ENCODE measurements around the gene PTPN5. TPM values are rescaled to one million over a fixed set of nuclear protein-coding genes. Genes with fewer than 3 reads are reported as not detected.

The PTPN5 gene
- total RNA-seq, 1 donor = not detected

DNA sequence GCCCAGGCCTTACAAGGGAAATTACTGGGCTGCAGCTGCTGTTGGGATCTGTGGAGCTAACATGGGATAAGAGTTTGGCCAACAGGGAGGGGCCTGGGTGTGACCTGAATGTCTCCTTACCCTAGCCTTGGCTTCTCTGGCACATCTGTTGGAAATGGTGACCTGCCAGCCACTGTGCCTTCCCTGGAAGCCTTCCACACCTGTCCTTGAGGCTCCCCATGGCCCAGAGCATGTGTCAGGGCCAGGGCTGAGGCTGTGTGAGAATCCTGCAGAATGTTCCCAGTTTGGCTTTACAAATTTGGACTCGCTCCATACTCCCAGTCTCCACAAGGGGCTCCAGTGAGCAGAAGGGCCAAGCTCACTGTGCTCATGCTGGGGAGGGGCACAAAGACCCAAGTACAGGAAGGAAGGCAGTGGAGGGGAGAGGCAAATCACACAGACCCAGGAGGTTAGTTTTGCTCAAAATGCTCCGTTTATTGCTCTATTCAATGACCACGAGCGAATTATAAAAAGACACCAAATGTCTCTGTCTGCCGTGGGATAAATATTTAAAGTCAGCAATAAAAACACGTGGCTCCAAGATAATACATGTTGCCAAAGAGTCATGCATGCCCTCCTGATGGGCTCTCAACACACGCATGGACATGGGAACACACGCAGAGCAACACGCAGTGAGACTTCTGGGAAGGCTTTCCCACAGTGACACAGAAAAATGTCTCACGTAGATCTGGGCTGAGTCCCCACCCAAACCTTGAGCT lies 63.9 kb downstream of the PTPN5 start:
- Histone ChIP-seq H3K27ac (ENCODE audit: low read depth, low read length) (no peak overlapping the region), H2AFZ (ENCODE audit: low read length) (no peak overlapping the region), H4K20me1 (ENCODE audit: insufficient read depth, low read length) (no peaks in the 10 kb centered on the region), H3K36me3 (ENCODE audit: insufficient read depth, low read length) (no peaks in the 10 kb centered on the region), H3K4me2 (ENCODE audit: insufficient read depth, low read length) (no peak overlapping the region), H3K27me3 (ENCODE audit: insufficient read depth, low read length) (no peaks in the 10 kb centered on the region), H3K79me2 (ENCODE audit: insufficient read depth, low read length) (no peaks in the 10 kb centered on the region), H3K9me3 (ENCODE audit: low read depth, low read length) (no peaks in the 10 kb centered on the region), H3K4me1 (ENCODE audit: insufficient read depth, low read length) (no peaks in the 10 kb centered on the region), H3K4me3 (ENCODE audit: insufficient read depth, low read length) (no peak overlapping the region)
- TF ChIP-seq CTCF (IDR thresholded peaks at IDR 0.05; ENCODE audit: extremely low read depth, low read depth, low read length) = peak; percentile 58
- peak; percentile 91 for DNase-seq (ENCODE audit: insufficient read length, low spot score, missing footprints)

DNA sequence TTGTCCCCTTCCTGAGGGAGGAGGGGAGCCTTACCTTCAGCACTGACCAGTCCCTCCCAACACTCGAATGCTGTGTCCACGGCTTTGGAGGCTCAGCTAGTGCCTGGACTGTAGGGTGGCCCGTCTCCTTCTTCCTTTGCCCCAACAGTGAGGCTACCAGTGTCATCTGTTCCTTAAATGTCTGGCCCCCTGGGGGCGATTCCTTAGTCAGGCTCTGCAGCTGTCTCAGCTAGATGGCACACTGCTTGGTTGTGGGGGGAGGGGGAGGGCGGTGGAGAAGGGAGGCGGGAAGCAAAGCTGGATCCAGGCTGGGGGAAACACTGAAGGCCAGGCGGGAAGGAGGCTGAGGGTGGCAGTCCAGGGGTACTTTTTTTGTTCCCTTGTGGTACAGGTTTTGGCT lies 65.6 kb downstream of the PTPN5 start, which contains the start of gene IGSF22:
TSS of gene IGSF22 (minus strand) at position 149 of the 400 bp plus-strand sequence. CDS start 1,952 bp downstream, outside the sequence.
- no peak within 1 kb of the TSS for H3K27ac ChIP-seq (ENCODE audit: low read depth, low read length)
- no peaks in the 10 kb centered on the region for H3K36me3 ChIP-seq (ENCODE audit: insufficient read depth, low read length)
- H3K4me2 ChIP-seq (ENCODE audit: insufficient read depth, low read length) = no peak within 1 kb of the TSS
- DNase-seq (ENCODE audit: insufficient read length, low spot score, missing footprints) = no peak
- H3K27me3 ChIP-seq (ENCODE audit: insufficient read depth, low read length) = no peaks in the 10 kb centered on the region
- no peaks in the 10 kb centered on the region for H3K79me2 ChIP-seq (ENCODE audit: insufficient read depth, low read length)
- peaks cover 8% of the 10 kb centered on the region for H3K4me1 ChIP-seq (ENCODE audit: insufficient read depth, low read length)
- H4K20me1 ChIP-seq (ENCODE audit: insufficient read depth, low read length) = no peaks in the 10 kb centered on the region
- TF ChIP-seq CTCF (IDR thresholded peaks at IDR 0.05; ENCODE audit: extremely low read depth, low read depth, low read length) = no peak
- no peaks in the 10 kb centered on the region for H3K9me3 ChIP-seq (ENCODE audit: low read depth, low read length)
- no peak within 1 kb of the TSS for H3K4me3 ChIP-seq (ENCODE audit: insufficient read depth, low read length)
- no peak within 1 kb of the TSS for H2AFZ ChIP-seq (ENCODE audit: low read length)

GRCh38 chr11:18723991-18724390 lies 67.6 kb downstream of the PTPN5 start:
- TF ChIP-seq CTCF (IDR thresholded peaks at IDR 0.05; ENCODE audit: extremely low read depth, low read depth, low read length) = no peak
- Histone ChIP-seq H3K4me2 (ENCODE audit: insufficient read depth, low read length) (no peak overlapping the region), H3K27me3 (ENCODE audit: insufficient read depth, low read length) (no peaks in the 10 kb centered on the region), H3K79me2 (ENCODE audit: insufficient read depth, low read length) (no peaks in the 10 kb centered on the region), H3K9me3 (ENCODE audit: low read depth, low read length) (no peaks in the 10 kb centered on the region), H3K27ac (ENCODE audit: low read depth, low read length) (no peak overlapping the region), H3K4me3 (ENCODE audit: insufficient read depth, low read length) (no peak overlapping the region), H4K20me1 (ENCODE audit: insufficient read depth, low read length) (no peaks in the 10 kb centered on the region), H3K4me1 (ENCODE audit: insufficient read depth, low read length) (peaks cover 17% of the 10 kb centered on the region), H3K36me3 (ENCODE audit: insufficient read depth, low read length) (no peaks in the 10 kb centered on the region), H2AFZ (ENCODE audit: low read length) (no peak overlapping the region)
- DNase-seq (ENCODE audit: insufficient read length, low spot score, missing footprints) = peak; percentile 25

DNA sequence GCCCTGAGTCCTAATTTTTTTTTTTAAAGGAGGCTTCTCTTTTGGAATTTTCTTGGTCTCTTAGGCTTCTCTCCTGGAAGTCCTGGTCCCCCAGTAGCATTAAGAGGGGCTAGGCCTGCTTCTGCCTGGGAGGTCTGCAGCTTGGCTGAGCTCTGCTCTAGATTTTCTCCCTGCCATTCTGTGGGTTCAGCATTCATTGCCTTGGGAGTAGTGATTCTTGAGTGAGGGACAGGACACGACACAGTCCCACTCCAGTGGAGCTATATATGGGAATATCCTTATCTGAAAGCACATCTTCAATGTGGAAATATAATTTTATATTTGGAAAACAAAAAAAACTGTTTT lies 69.3 kb downstream of the PTPN5 start:
- peak overlapping the region; percentile 98 for H3K4me2 ChIP-seq (ENCODE audit: insufficient read depth, low read length)
- H2AFZ ChIP-seq (ENCODE audit: low read length) = no peak overlapping the region
- peak; percentile 14 for TF ChIP-seq CTCF (IDR thresholded peaks at IDR 0.05; ENCODE audit: extremely low read depth, low read depth, low read length)
- H3K27ac ChIP-seq (ENCODE audit: low read depth, low read length) = no peak overlapping the region
- H4K20me1 ChIP-seq (ENCODE audit: insufficient read depth, low read length) = no peaks in the 10 kb centered on the region
- no peaks in the 10 kb centered on the region for H3K79me2 ChIP-seq (ENCODE audit: insufficient read depth, low read length)
- no peaks in the 10 kb centered on the region for H3K27me3 ChIP-seq (ENCODE audit: insufficient read depth, low read length)
- H3K4me1 ChIP-seq (ENCODE audit: insufficient read depth, low read length) = peaks cover 17% of the 10 kb centered on the region
- no peak overlapping the region for H3K4me3 ChIP-seq (ENCODE audit: insufficient read depth, low read length)
- DNase-seq (ENCODE audit: insufficient read length, low spot score, missing footprints) = peak; percentile 41
- no peaks in the 10 kb centered on the region for H3K36me3 ChIP-seq (ENCODE audit: insufficient read depth, low read length)
- H3K9me3 ChIP-seq (ENCODE audit: low read depth, low read length) = no peaks in the 10 kb centered on the region

Measured in osteoblast (primary cell).